B cell (primary cell): ENCODE data around the gene TMOD1.

Experiments
- CTCF ChIP-seq: fragments of 200-600 bp; IDR thresholded peaks from one replicate; pipeline ENCODE4 v1.8.0; 2022; ENCODE audit warnings: antibody characterized with exemption, mild to moderate bottlenecking
- EZH2 ChIP-seq: IDR thresholded peaks from 2 replicates; pipeline ENCODE4 v1.6.1; 2012; ENCODE audit warnings: borderline replicate concordance, low read depth, mild to moderate bottlenecking, moderate library complexity, low read length; ENCODE audit not compliant: insufficient read depth, poor library complexity, severe bottlenecking

GRCh38 chr9:97570899-97571298 lies 69.4 kb downstream of the TMOD1 start:
- no peak for TF ChIP-seq CTCF
- no peak for TF ChIP-seq EZH2
